NOMO-1 (cell line): ENCODE results near the gene RBM24.
"Not testable (repeated sequence)": the region's sequence is repeated elsewhere in the genome, so short reads cannot be mapped to it uniquely, and the experiment has no call there.

Experiments
- DNase-seq, 2 experiments: peaks; one replicate each; lab custom pipeline; 2025; ENCODE audit not compliant: unreplicated experiment in 2 of 2; lab: John Stamatoyannopoulos, UW

RBM24 gene

GRCh38 chr6:17289630-17290061, 8.5 kb downstream of the RBM24 start:
- no peak for DNase-seq

GRCh38 chr6:17291778-17292177, 10.6 kb downstream of the RBM24 start:
- no peak for DNase-seq

- DNase-seq: no peak
Measured at GRCh38 chr6:17292600-17293133, 11.5 kb downstream of the RBM24 start.

- DNase-seq: no peak
Measured at GRCh38 chr6:17293395-17293794, 12.2 kb downstream of the RBM24 start.

- DNase-seq: peak; percentile 9 to 56
Measured at GRCh38 chr6:17297271-17298080, 16.3 kb downstream of the RBM24 start.

- DNase-seq: no peak
Measured at GRCh38 chr6:17298257-17298656, 17.1 kb downstream of the RBM24 start.

GRCh38 chr6:17299222-17299621, 18.1 kb downstream of the RBM24 start:
- no peak for DNase-seq

GRCh38 chr6:17299750-17300149, 18.6 kb downstream of the RBM24 start:
- no peak for DNase-seq

- DNase-seq: no peak
Measured at GRCh38 chr6:17300637-17301036, 19.5 kb downstream of the RBM24 start.

GRCh38 chr6:17303444-17303843, 22.3 kb downstream of the RBM24 start:
- DNase-seq: no peak

GRCh38 chr6:17305219-17306001, 24.2 kb downstream of the RBM24 start:
- no peak for DNase-seq

- DNase-seq: no peak
Measured at GRCh38 chr6:17311595-17312311, 30.6 kb downstream of the RBM24 start.

GRCh38 chr6:17313238-17313637, 32.1 kb downstream of the RBM24 start:
- not testable (repeated sequence) for DNase-seq

GRCh38 chr6:17313971-17314370, 32.8 kb downstream of the RBM24 start:
- DNase-seq: no peak

- no peak for DNase-seq
Measured at GRCh38 chr6:17315262-17315661, 34.1 kb downstream of the RBM24 start.

- no peak for DNase-seq
Measured at GRCh38 chr6:17318435-17319165, 37.4 kb downstream of the RBM24 start.

- not testable (repeated sequence) for DNase-seq
Measured at GRCh38 chr6:17320266-17320665, 39.1 kb downstream of the RBM24 start.

GRCh38 chr6:17331238-17331637, 50.1 kb downstream of the RBM24 start:
- no peak for DNase-seq

- no peak for DNase-seq
Measured at GRCh38 chr6:17334265-17334664, 53.1 kb downstream of the RBM24 start.

GRCh38 chr6:17336425-17336824, 55.3 kb downstream of the RBM24 start:
- DNase-seq: no peak
